GM11168 (cell line): ENCODE measurements around the gene SIT1.
"Not testable (repeated sequence)": the region's sequence is repeated elsewhere in the genome, so short reads cannot be mapped to it uniquely, and the experiment has no call there.

Experiments used
- in situ Hi-C: fragments of 300-500 bp; cut with MboI; formaldehyde crosslinking; loops from one replicate; pipeline ENCODE4 v1.12.0; 2022; ENCODE audit warnings: low sequenced_read_pairs; ENCODE audit not compliant: unreplicated experiment

SIT1 gene

DNA sequence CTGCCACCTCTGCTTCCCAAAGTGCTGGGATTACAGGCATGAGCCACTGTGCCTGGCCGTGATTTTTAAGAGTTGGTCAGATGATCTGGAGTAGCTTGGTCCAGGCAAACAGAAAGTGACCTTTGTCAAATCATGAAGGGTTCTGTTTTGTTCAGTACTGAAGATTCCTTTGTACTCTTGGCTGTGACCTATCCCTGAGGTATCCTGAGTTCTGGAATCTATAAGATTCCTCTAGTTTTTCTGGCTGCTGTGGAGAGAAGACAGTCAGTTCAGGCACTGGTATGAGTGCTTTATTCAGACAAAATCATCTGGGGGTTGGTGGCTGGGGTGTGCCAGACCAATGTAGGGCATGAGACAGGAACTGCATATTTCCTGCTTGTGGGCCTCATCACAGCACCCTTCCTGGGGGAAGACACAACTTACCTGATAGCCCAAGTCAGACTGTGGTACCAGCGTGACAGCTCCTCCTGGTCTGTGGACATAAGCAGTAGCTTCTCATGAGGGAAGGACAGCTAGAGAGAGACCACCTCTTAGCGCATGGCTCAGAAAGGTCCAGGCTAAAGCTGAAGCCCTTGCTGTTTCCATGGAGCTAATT is 11.1 kb upstream of the SIT1 start:
- in situ Hi-C loops = no loop called here

DNA sequence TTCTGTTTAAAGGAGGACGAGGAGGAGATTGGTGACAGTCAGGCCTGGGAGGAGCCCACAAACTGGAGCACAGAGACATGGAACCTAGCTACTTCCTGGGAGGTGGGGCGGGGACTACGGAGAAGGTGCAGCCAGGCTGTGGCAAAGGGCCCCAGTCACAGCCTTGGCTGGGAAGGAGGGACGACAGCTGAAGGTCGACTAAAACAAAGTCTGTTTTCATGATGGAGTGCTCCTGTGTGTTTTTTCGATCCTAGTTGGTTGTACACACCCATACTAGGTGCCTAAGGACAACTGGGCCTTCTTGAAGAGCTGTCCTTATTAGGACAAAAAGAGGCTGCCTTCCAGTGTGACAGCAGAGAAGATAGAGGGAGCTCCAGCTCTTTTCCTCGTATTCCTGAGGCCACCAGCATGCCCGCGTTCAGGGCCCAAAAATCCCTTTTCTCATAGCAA is 10.3 kb upstream of the SIT1 start:
- in situ Hi-C loops = no loop called here

DNA sequence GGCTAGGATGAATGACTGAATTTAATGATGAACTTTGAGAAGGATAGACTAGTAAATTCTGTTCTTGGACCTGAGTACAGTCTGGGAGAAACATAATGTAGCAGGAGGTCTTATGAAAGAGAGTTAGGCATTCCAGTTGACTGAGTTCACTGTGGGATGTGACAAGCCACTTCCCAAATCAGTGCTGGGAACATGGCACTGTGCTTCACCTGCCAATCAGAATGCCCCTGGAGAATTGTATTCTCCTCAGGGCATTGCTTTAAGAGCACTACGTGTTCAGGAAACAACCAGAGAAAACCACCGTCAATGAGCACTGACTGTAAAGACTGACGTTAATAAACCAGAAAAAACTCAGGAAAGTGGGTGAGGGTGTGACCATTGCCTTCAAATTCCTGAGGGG is 8.6 kb upstream of the SIT1 start:
- in situ Hi-C loops = no loop called here

DNA sequence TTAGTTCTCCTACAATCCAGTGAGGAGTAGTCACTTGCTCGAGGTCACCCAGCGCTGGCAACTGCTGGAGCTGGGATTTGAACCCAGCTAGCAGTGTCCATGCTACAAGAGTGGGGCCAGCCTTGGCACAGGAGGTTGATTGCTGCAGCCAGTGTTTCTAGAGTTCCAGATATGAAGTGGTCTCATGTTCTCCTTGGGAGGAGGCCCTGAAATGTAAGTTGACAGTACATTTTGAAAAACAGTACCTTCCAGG is 8.2 kb upstream of the SIT1 start:
- in situ Hi-C loops = no loop called here

DNA sequence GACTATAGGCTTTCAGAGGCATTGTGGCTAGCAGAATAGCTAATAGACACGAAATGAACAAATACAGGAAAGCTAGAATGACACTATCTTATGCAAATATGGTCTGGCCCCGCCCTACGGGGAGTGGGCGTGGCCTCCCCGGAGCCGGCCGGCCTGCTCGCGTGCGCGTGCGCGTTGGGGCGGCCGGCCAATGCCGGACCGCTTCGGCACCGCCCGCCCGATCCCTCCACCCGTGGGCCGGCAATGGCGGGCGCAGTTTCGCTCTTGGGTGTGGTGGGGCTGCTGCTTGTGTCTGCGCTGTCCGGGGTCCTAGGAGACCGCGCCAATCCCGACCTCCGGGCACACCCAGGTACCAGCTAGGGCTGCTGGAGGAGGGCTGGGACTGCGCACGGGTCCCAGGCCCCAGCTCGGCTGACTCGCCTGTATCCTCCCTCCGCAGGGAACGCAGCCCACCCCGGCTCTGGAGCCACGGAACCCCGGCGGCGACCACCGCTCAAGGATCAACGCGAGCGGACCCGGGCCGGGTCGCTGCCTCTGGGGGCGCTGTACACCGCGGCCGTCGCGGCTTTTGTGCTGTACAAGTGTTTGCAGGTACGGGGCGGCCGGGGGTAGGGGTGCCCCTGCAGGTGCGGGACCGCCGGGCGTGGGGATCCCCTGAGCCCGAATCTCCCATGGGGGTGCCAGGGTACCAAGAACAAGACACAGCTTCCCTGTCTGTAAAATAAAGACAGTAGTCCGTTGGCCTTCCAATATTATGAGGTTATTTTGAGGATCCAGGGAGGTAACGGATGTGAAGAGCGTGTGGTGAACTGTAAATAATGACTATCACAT is 7.6 kb upstream of the SIT1 start, which contains the start of gene CCDC107:
CCDC107 (plus strand) TSS at position 156 of the 831 bp plus-strand sequence; CDS start at position 244, 88 bp downstream.
- in situ Hi-C loops = no loop called here

DNA sequence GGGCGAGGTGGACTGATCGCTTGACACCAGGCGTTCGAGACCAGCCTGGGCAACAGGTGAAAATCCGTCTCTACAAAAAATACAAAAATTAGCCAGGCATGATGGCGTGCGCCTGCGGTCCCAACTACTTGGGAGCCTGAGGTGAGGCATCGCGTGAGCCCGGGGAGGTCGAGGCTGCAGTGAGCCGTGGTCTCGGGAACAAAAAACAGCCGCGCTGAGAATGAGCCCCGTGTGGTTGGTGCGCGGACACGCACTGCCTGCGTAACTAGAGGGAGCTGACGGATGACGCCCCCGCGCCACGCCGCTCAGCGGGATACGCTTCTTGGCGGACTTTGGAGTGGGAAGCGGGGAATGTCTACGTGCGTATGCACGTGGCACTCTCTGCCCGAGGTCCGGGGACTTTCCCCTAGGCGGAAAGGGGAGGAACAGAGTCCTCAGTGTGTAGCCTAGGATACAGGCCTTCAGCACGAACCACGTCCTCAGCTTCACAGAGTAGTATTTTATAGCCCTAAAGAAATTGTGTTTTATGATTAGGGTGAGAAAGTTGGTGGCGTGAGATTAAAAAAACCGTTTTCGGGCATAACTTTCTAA is 6.9 kb upstream of the SIT1 start, which contains the start of gene RMRP:
RMRP (minus strand) TSS at position 474 of the 591 bp plus-strand sequence.
- in situ Hi-C loops = no loop called here

DNA sequence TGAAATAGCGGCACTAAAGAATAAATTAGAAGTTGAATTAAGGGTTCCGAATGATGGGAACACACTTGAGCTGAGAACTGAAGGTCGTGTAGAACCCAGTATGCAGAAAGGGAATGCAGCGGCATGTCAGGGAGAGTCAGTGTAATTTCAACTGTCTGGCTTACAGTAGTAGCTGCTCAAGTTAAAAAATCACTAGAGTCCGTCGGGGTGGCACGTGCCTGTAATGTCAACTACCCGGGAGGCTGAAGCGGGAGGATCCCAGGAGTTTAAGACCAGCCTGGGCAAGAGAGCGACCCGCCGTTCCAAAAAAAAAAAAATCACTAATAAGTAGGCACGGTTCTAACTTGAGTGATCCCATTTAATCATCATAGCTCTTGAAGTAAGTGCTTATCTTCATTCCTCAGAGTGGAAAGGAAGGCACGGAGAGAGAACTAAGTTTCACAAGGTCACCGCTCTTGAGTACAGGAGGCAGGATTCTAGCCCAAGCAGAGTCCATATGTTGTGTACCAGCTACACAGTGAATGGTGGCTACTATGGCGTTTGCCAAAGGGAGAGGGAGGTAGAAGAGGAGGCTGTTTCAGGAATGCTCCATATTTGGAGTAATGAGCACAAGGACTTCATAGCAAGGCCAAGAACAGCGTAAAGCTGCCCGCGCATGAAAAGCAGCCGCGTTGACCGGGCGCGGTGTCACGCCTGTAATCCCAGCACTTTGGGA is 6.3 kb upstream of the SIT1 start:
- in situ Hi-C loops = no loop called here

DNA sequence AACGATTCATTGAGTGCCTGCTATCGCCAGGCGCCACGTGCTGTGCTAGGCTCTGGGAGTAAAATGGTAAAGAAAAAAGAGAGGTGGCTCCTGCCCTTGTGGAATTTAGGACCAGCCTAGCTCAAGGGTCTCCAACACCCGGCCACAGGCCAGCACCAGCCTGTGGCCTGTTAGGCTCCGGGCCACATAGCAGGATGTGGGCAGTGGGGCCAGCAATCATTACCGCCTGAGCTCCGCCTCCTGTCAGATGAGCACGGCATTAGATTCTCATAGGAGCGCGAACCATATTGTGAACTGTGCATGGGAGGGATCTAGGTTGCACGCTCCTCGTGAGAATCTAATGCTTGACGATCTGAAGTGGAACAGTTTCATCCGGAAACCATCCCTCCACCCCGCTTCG is 5.6 kb upstream of the SIT1 start:
- in situ Hi-C loops = no loop called here

DNA sequence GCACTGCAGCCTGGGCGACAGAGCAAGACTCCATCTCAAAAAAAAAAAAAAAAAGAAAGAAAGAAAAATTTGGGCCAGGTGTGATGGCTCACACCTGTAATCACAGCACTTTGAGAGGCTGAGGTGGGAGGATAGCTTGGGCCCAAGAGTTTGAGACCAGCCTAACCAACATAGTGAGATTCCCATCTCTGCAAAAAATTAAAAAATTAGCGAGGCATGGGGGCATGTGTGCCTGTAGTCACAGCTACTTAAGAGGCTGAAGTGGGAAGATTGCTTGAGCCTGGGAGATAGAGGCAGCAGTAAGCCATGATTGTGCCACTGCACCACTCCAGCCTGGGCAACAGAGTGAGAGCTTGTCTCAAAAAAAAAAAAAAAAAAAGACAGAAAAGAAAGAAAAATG is 2.9 kb upstream of the SIT1 start:
- in situ Hi-C loops = no loop called here

DNA sequence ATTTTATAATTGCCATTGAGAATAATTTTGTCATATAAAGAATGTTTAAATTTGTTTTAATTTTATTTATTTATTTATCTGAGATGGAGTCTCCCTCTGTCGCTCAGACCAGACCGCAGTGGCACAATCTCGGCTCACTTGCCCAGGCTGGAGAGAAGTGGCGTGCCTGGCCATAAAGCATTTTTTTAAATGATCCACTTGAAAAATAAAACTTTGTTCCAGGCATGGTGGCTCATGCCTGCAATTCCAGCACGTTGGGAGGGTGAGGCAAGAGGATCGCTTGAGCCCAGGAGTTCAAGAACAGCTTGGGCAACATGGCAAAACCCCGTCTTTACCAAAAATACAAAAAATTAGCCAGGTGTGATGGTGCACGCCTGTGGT is 2.1 kb upstream of the SIT1 start:
- in situ Hi-C loops = no loop called here

DNA sequence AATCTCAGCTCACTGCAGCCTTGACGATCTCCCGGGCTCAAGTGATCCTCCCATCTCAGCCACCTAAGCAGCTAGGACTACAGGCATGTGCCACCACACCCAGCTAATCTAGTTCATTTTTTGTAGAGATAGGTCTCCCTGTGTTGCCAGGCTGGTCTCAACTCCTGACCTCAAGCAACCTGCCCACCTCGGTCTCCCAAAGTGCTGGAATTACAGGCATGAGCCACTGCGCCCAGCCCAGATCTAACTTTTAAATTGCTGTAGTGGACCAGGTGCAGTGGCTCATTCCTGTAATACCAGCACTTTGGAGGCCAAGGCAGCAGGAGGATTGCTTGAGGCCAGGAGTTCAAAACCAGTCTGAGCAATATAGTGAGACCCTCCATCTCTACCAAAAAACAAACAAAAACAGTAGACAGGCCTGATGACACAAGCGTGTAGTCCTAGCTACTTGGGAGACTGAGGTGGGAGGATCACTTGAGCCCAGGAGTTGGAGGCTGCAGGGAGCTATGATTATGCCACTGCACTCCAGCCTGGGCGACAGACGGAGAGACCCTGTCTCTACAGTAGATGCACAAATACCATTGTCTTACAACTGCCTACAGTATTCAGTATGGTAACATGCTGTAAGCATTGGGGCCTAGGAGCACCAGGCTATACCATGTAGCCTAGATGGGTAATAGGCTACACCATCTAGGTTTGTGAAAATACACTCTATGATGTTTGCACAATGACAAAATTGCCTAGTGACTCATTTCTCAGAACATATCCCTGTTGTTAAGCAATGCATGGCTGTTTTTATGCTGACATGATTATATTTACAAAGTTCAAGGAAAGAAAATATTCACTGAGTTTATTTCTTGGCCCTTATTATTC is 1.5 kb upstream of the SIT1 start:
- in situ Hi-C loops = no loop called here

DNA sequence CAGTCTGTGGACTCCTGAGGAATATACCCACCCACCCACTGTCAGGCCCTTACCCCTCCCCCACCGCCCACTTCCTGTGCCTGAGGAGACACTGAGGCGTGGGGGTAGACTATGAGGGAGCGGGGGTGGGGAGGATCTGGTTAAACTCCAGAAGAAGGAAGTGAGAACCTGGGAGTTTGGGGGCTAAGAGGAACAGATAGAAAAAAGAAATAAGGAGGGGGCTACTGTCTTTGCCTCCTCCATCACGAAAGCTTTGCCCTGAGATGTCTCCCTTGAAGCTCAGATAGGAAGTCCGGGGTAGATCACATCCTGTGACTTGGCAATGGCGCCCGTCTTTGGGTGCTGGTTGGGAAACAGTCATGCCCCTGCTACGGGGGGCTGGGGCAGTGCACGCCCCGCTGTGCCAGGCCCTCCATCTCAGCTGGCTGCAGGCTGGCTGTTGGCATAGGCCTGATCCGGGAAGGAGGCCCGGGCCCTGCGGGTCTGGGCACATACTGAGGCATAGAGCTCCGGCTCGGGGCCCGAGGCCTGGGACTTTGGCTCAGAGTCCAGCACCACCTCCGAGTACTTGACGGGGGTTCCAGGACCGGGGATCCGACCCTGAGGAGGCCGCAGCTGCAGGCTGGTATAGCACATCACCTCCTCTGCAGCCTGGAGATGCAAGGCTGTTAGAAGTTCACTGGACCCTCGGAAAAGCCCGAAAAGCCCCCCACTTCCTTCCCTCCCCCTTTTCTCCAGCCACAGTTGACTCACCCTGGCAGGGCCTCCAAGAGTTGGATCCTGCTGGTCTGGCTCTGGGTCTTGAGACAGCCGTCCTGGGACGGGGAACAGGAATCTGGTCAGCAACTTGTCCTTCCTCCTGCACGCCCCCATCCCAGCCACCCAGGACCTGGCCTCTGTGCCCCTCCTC is 1.0 kb downstream of the SIT1 start:
- in situ Hi-C loops = no loop called here

DNA sequence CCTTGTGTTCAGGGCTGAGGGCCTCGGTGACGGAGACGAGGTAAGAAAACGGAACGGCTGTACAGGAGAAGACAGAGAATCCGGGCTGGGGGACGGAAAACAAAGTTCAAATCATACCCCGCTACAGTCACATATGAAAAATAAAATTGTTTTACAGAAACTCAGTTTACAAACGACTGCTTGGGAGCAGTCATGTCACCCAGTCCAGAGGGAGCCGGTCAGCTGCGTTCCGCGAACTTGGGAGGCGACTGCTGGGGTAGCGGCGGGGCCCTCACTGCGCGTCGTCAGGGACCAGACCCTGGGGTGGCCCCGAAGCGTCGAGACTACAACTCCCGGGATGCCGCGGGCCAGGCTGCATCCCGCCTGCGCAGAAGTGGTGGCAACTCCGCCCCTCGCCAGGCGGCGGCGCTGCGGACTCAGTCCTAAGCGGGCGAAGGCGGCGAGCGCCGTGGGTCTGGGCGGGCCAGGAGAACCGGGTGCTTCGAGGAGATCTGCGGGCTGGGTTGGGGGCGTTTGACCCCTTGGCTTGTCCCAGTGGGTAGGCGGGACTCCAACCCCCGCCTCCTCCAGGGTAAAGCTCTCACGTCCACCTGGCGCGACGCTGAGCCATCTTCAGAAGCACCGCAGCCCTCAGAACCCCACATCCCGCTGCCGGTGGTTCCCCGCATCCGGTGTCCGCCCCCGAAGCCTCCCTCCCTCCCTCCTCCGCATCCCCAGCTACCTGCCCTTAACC is 4.0 kb downstream of the SIT1 start:
- in situ Hi-C loops = no loop called here

DNA sequence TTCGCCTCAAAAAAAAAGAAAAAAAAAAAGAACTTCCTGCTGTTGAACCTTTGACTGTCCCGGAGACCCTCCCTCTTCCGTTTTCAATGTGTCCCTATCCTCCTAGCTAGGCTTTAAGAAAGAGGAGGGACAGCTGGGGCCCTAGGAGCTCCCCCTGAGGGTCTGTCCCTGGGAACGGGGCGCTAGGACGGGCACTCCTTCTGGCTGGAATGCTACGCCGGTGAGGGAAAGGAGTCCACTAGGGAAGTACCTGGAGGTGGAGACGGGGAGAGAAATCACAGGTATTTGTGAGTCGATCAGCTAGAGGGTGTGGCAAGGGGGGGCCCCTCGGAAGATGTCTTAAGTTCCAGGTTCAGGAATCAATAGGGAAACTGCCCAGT is 4.6 kb downstream of the SIT1 start:
- in situ Hi-C loops = no loop called here

DNA sequence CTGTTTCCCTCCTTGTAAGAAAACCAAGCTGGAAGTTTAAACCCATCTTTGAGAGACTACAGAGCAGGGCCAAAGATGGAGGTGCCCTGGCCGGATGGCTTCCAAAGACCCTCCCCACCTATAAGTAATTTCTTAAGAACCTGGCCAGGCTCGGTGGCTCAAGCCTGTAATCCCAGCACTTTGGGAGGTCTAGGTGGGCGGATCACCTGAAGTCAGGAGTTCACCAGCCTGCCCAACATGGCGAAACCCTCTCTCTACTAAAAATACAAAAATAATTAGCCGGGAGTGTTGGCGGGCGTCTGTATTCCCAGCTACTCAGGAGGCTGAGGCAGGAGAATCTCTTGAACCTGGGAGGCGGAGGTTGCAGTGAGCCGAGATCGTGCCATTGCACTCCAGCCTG is 5.0 kb downstream of the SIT1 start:
- in situ Hi-C loops = not testable (repeated sequence)

DNA sequence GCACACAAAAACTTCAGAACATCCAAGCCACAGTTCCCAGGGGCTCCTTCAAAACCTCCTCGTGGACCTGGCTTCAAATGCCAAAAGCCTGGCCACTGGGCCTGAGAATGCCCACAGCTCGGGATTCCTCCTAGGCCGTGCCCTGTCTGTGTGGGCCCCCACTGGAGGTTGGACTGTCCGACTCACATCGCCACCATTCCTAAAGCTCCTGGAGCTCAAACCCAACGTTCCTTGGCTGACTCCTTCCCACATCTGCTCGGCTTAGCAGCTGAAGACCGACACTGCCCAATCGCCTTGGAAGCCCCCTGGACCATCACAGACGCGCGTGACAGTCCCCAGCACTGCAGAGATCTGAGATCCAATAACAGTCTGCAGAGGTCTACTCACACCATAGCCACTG is 7.7 kb downstream of the SIT1 start:
- in situ Hi-C loops = no loop called here

DNA sequence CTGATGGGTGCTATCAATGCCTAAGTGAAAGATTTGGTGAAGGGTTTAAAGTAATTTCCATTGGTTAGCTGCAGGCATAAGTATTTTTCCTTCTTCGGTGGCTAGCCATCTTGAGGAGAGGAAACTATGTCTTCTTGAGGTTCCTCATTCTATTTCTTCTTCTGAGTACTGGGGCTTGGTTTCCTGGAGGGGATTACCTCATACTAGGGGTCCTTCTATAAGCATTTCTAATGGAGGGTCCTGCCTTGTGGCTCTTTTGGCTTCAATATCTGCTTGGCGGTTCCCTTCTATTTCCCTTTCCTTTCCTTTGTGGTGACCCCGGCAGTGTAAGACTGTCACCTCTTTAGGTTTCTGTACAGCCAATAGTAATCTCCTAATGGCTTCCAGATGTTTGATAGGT is 9.3 kb downstream of the SIT1 start:
- in situ Hi-C loops = not testable (repeated sequence)

DNA sequence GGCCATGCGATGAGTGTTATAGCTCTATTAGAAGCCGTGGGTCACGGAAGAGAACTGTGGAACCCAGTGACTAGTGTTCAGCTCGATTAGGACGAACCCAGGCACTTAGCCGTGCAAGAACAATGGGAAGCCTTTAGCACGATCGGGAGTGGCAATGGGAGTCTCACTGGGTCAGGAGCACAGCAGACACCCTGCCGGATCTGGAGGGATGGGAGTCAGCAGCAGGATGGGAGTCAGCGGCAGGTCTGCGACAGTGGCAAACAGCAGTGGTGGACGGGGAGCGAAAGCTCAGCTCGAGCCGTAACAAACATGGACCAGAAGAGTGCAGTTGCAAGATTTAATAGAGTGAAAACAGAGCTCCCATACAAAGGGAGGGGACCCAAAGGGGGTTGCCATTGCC is 10.3 kb downstream of the SIT1 start:
- in situ Hi-C loops = not testable (repeated sequence)

DNA sequence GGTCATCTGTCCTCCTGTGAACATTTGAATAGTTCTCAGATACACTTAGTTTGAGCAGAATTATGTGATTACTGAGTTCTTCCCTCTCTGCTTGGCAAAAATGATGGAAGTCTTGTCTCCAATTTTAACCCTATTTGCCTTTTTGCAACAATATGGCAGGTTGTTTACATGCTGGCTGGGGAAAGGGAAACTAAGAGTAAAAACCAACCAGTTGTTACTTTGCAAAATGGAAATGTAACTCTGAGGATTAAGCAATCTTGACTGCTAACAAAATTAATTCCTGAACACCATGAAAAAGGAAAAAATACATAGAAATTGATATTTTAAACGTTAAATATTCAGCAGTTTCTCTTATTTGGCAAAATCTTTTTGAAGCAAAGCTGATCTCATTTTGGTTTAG is 11.1 kb downstream of the SIT1 start:
- in situ Hi-C loops = no loop called here
